NCI-H524 (cell line): ENCODE measurements around the gene BATF.
"Not testable (repeated sequence)": the region's sequence is repeated elsewhere in the genome, so short reads cannot be mapped to it uniquely, and the experiment has no call there.

ENCODE experiments used
- DNase-seq, 2 experiments: peaks; one replicate each; lab custom pipeline; 2025; lab: John Stamatoyannopoulos, UW

Gene BATF, protein sequence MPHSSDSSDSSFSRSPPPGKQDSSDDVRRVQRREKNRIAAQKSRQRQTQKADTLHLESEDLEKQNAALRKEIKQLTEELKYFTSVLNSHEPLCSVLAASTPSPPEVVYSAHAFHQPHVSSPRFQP

GRCh38 chr14:75522224-75522982 is at the start of gene BATF:
Gene BATF, plus strand, starts transcription at chr14:75522469. Its CDS starts 214 bp downstream, at chr14:75522683.
- DNase-seq: no peak

DNA sequence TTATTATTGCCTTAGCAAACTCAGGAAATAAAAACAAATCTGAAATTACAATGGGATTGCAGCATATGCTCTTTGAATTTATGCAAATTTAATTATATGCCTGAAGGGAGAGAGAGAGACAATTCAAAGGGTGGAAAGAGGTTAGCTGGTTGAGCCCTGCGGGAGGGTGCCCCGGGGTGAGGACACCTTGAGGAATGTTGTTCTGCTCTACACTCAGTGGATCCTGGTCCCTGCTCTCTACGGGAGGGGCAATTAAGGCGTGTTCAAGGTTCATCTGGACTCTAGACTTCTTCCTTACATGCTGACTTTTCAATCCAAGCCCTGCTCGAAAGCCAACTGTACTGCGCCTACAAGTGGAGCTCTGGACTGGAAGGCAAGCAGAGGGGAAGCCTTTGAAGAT is 48.1 kb upstream of the BATF start:
- DNase-seq: not testable (repeated sequence)

DNA sequence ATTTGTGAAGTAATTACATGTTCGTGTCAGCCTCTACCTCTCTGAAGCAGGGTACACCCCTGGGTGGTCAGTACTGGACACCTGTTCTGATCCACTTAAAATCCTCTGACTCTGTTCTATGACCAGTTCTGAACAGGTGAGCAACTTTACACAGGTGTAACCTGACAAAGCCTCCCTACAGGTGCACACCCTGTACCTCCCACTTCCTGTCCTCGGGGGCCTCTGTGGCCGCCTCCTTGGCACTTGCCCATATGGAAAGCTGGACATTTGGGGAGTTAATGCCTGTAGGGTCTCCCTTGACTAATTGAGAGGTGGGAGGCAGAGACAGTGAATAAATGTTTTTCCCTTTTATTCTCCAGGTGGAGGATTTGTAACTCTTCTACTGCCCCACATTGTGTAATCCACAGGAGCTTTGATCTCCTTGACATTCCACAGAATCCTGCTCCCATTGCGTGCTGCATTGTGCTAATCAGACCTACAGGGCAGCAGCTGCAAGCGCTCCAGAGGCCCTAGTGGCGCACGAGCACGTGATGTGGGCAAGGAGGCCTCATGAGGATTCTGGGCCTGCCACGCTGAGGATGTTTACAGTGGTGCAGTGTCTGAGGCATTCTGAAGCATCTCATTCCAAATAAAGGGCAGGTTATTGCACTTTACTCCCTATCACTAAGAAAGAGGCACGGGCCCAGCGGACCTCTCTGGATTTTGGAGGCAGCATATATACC is 45.8 kb upstream of the BATF start:
- no peak for DNase-seq

DNA sequence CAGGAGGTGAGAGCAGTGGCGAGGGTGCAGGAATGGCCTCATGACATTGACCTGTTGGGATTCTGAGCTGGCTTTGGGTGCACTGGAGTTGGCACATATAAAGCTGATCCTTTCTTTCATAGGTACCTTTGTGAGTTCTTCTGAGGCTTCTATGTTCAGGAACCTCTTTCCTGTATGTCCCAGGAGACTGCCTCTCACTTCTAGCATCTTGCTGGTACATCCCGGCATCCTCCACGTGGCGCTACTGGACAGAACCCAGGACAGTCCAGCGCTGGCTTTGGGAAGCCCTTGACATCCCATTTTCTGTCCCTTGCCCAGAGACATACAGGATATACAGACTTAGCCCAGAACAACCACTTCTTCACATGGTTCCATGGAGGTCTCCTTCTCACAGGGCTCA is 44.4 kb upstream of the BATF start:
- no peak for DNase-seq

DNA sequence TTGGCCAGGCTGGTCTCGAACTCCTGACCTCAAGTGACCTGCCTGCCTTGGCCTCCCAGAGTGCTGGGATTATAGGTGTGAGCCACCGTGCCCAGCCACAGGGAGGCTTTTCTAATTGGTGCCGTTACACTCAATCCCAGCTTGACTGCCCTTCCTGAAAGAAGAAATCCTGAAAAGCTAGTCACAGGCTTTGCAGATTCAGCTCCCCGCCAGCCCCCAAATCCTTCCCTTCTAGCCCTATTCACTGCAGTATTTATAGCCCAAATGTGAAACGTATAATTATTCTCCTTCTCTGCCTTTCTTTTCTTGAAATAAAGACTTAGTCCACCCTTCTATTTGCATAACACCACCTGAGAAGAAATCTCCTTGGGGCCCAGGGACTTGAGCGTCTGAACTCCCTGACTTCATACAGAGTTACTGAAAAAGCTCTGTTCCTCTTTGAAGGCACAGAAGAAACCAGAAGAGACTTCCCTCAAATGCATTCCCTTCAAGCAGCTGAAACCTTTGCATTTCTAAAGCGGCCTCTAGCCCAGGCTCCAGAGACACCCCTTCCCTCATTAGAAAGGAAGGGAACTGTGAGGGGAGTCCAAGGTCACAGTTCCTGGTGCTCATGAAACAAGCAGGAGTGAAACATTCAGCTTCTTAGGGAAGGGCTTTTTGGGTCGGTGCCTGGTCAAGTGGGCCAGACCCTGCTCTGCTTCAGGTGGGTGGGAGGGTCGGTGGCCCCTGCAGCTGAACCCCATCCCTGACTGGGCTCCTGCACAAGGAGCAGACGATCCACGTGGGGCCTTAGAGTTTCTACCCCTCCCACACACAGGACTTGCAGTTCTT is 42.3 kb upstream of the BATF start:
- no peak for DNase-seq

- DNase-seq: no peak
These were observed 39.9 kb upstream of the BATF start for GRCh38 chr14:75482366-75482765.

GRCh38 chr14:75484711-75485429 is 37.4 kb upstream of the BATF start:
- no peak for DNase-seq

DNA sequence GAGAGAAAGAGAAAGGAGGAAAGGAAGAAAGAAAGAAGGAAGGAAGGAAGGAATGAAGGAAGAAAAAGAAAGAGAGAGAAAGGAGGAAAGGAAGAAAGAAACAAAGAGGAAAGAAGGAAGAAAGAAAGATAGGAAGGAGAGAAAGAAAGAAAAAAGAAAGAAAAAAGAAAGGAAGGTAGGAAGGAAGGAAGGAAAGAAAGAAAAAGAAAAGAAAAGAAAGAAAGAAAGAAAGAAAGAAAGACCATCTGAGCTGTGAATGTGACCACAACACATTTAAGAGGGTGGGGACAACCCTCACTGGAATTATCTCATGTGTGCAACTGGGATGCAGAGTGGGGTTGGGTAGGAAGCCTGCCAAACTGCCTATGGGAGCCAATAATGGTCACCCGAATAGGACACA is 36.0 kb upstream of the BATF start:
- DNase-seq: no peak

- DNase-seq: no peak
These were observed 35.1 kb upstream of the BATF start for GRCh38 chr14:75487155-75487671.

- DNase-seq: no peak
These were observed 32.8 kb upstream of the BATF start for GRCh38 chr14:75489480-75489837.

GRCh38 chr14:75491376-75491978 is 30.8 kb upstream of the BATF start:
- no peak for DNase-seq

- DNase-seq: no peak
These were observed 29.3 kb upstream of the BATF start for GRCh38 chr14:75492832-75493591.

- no peak for DNase-seq
These were observed 28.6 kb upstream of the BATF start for GRCh38 chr14:75493592-75494087.

DNA sequence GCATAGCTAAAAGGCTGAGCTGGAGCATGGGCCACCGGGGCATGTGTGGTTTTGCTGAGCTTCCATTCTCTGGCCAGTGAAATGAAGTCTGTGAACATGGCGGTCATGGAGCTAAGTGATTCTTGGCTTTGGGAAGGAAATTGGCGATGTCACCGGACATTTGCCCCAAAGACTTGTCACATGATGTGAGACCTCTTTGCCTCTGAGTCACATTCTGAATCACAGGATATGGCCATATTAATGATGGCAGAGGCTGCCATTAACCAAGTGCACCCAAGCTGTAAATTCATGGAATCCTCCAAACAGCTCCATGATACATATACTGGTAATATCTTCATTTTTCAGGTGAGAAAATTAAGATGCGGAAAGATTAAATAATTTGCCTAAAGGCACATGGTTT is 27.4 kb upstream of the BATF start:
- no peak for DNase-seq

DNA sequence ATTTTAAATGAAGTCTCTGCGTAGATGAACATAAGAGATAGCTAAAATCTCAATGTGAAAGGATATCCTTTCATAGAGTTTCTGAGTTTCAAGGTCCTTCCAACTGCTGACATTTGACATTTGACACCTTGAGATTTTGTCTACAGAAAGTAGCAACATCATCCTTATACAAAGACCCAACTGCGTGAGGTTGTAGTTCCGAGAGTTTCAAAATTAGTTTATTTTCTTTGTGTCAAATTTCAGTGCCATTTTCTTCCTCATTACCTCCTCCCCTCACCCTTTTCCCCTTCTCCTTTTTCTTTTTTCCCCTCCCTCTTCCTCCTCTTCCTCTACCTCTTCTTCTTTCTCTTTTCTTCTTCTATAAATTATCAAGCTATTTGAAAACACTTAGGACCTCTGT is 26.9 kb upstream of the BATF start:
- DNase-seq: no peak

- DNase-seq: no peak
These were observed 26.4 kb upstream of the BATF start for GRCh38 chr14:75495882-75496281.

DNA sequence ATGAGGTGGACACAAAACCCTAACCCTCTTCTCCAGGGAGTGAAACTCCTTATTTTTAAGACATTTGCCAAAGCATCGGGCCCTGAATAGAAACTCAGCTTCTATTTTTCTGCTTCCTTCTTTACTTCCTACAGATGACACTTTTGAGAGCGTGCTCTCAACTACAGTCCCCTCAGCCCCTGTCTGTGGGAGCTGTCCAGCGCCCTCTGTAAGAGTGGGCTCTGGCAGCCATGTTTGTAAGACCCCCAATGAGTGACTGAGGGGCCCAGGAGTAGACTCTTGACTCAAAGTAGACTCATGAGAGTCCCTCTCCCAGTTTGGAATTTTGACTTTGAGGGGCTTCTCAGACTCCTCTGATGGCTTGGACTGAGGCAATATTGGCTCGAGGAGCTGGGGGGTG is 25.5 kb upstream of the BATF start:
- DNase-seq: no peak

- DNase-seq: no peak
These were observed 25.1 kb upstream of the BATF start for GRCh38 chr14:75497191-75497590.

GRCh38 chr14:75497701-75498100 is 24.6 kb upstream of the BATF start:
- DNase-seq: no peak
